ENCODE data around the gene ODAM. TPM values are rescaled to one million over a fixed set of nuclear protein-coding genes. Genes with fewer than 3 reads are reported as not detected.

The ODAM gene
- total RNA-seq, 1 experiment from 2014 or later = not detected

DNA sequence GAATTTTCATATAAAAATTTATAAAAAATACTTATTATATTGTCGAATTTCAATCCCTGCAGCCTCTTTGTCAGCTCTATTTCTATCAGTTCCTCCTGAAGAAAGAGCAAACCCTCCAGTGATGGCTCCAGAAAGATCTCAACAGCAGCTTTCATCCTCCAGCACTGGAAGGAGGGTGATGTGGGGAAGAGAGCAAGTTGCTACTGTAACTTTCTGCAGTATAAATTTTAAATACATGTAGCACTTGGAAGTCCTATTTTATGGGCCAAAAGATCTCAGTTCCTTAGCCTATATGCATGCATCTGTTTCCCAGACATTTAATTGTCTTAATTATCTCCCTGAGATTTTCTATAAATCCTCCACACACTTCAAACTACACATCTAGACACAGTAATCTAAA, 13.7 kb upstream of the ODAM start:
- H3K4me2 ChIP-seq (ENCODE audit: low read length) = no peak overlapping the region
- intact Hi-C loops (cut with micrococcal nuclease) = loop anchor here (2.0 to 10.0 kb wide), 3 partner anchors 323 to 491 kb away; no protein-coding TSS in a partner anchor
- ATAC-seq (no peak), DNase-seq (ENCODE audit: low read depth, low spot score) (no peak)
- no peak overlapping the region for H3K27ac ChIP-seq (ENCODE audit: low read depth, low read length)
- ChIA-PET RAD21 (ENCODE audit: low non-redundant PET in 1 of 2, low total read pairs in 2 of 2, uncharacterized antibody in 2 of 2, unreplicated experiment in 2 of 2) (no interaction called here), CTCF (no interaction called here), POLR2A (no interaction called here)
- H3K9me2 ChIP-seq (ENCODE audit: insufficient read depth) = no peaks in the 10 kb centered on the region
- no peak overlapping the region for H2AFZ ChIP-seq (ENCODE audit: low read depth, low read length, poor library complexity, severe bottlenecking)
- BruUV-seq (replicated peaks) = no TSS peak
- H3K4me1 ChIP-seq (ENCODE audit: control insufficient read depth in 1 of 2, insufficient read depth in 2 of 2, low read length in 2 of 2) = no peaks in the 10 kb centered on the region
- H4K20me1 ChIP-seq (ENCODE audit: insufficient read depth) = no peaks in the 10 kb centered on the region
- no peak overlapping the region for H3K4me3 ChIP-seq (replicated peaks in 1 of 2; ENCODE audit: low read depth in 1 of 2, low read length in 2 of 2)
- no peaks in the 10 kb centered on the region for H3K9me3 ChIP-seq (ENCODE audit: control insufficient read depth in 1 of 2, insufficient read depth in 1 of 2, low read depth in 1 of 2, low read length in 2 of 2)
- H3K36me3 ChIP-seq (ENCODE audit: control insufficient read depth in 1 of 2, insufficient read depth in 2 of 2, low read length in 2 of 2) = no peaks in the 10 kb centered on the region
- H3K27me3 ChIP-seq (ENCODE audit: insufficient read depth, low read length) = no peaks in the 10 kb centered on the region
- no peaks in the 10 kb centered on the region for H3K79me2 ChIP-seq (ENCODE audit: insufficient read depth, low read length)
- TF ChIP-seq FOSL1 (IDR thresholded peaks at IDR 0.05; ENCODE audit: low read depth) (no peak), TCF7L2 (IDR thresholded peaks at IDR 0.05; ENCODE audit: borderline replicate concordance, extremely low read depth, insufficient read depth, insufficient read length) (no peak), POLR2AphosphoS5 (IDR thresholded peaks at IDR 0.05; ENCODE audit: low read depth, low read length) (no peak), CBX3 (IDR thresholded peaks at IDR 0.05; ENCODE audit: low read depth) (no peak), EGR1 (IDR thresholded peaks at IDR 0.05; ENCODE audit: low read depth) (no peak), YY1 (IDR thresholded peaks at IDR 0.05; ENCODE audit: extremely low read depth, insufficient replicate concordance, low read depth, low read length) (no peak), EZH2 (IDR thresholded peaks at IDR 0.05) (no peak), ELF1 (IDR thresholded peaks at IDR 0.05; ENCODE audit: borderline replicate concordance, low read depth) (no peak), EZH2phosphoT487 (IDR thresholded peaks at IDR 0.05; ENCODE audit: borderline replicate concordance) (no peak)
- TF ChIP-seq, protein P1, sequence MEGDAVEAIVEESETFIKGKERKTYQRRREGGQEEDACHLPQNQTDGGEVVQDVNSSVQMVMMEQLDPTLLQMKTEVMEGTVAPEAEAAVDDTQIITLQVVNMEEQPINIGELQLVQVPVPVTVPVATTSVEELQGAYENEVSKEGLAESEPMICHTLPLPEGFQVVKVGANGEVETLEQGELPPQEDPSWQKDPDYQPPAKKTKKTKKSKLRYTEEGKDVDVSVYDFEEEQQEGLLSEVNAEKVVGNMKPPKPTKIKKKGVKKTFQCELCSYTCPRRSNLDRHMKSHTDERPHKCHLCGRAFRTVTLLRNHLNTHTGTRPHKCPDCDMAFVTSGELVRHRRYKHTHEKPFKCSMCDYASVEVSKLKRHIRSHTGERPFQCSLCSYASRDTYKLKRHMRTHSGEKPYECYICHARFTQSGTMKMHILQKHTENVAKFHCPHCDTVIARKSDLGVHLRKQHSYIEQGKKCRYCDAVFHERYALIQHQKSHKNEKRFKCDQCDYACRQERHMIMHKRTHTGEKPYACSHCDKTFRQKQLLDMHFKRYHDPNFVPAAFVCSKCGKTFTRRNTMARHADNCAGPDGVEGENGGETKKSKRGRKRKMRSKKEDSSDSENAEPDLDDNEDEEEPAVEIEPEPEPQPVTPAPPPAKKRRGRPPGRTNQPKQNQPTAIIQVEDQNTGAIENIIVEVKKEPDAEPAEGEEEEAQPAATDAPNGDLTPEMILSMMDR (IDR thresholded peaks at IDR 0.05 in 2 of 3, conservative IDR thresholded peaks at IDR 0.05 in 1 of 3; ENCODE audit: borderline replicate concordance in 1 of 3, insufficient read depth in 1 of 3, low read depth in 2 of 3, low read length in 2 of 3) = no peak
- TF ChIP-seq, protein P2, sequence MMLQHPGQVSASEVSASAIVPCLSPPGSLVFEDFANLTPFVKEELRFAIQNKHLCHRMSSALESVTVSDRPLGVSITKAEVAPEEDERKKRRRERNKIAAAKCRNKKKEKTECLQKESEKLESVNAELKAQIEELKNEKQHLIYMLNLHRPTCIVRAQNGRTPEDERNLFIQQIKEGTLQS (IDR thresholded peaks at IDR 0.05) = no peak
- TF ChIP-seq, protein P3, sequence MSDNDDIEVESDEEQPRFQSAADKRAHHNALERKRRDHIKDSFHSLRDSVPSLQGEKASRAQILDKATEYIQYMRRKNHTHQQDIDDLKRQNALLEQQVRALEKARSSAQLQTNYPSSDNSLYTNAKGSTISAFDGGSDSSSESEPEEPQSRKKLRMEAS (IDR thresholded peaks at IDR 0.05) = no peak
- TF ChIP-seq, protein P4, sequence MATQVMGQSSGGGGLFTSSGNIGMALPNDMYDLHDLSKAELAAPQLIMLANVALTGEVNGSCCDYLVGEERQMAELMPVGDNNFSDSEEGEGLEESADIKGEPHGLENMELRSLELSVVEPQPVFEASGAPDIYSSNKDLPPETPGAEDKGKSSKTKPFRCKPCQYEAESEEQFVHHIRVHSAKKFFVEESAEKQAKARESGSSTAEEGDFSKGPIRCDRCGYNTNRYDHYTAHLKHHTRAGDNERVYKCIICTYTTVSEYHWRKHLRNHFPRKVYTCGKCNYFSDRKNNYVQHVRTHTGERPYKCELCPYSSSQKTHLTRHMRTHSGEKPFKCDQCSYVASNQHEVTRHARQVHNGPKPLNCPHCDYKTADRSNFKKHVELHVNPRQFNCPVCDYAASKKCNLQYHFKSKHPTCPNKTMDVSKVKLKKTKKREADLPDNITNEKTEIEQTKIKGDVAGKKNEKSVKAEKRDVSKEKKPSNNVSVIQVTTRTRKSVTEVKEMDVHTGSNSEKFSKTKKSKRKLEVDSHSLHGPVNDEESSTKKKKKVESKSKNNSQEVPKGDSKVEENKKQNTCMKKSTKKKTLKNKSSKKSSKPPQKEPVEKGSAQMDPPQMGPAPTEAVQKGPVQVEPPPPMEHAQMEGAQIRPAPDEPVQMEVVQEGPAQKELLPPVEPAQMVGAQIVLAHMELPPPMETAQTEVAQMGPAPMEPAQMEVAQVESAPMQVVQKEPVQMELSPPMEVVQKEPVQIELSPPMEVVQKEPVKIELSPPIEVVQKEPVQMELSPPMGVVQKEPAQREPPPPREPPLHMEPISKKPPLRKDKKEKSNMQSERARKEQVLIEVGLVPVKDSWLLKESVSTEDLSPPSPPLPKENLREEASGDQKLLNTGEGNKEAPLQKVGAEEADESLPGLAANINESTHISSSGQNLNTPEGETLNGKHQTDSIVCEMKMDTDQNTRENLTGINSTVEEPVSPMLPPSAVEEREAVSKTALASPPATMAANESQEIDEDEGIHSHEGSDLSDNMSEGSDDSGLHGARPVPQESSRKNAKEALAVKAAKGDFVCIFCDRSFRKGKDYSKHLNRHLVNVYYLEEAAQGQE (IDR thresholded peaks at IDR 0.05; ENCODE audit: low read depth) = no peak
- H3K9ac ChIP-seq (ENCODE audit: low read length) = no peak overlapping the region

Data from HCT116 (cell line).